ENCODE results near the gene DNAH17.

DNAH17 gene

GRCh38 chr17:78401891-78402290, 175.3 kb downstream of the DNAH17 start:
- DNase-seq (ENCODE audit: low read depth) = no peak
- TF ChIP-seq, protein P1, sequence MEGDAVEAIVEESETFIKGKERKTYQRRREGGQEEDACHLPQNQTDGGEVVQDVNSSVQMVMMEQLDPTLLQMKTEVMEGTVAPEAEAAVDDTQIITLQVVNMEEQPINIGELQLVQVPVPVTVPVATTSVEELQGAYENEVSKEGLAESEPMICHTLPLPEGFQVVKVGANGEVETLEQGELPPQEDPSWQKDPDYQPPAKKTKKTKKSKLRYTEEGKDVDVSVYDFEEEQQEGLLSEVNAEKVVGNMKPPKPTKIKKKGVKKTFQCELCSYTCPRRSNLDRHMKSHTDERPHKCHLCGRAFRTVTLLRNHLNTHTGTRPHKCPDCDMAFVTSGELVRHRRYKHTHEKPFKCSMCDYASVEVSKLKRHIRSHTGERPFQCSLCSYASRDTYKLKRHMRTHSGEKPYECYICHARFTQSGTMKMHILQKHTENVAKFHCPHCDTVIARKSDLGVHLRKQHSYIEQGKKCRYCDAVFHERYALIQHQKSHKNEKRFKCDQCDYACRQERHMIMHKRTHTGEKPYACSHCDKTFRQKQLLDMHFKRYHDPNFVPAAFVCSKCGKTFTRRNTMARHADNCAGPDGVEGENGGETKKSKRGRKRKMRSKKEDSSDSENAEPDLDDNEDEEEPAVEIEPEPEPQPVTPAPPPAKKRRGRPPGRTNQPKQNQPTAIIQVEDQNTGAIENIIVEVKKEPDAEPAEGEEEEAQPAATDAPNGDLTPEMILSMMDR (IDR thresholded peaks at IDR 0.05; ENCODE audit: control insufficient read depth, extremely low read depth, insufficient read depth) = no peak

GRCh38 chr17:78401246-78401645, 175.9 kb downstream of the DNAH17 start:
- TF ChIP-seq, protein P1 (IDR thresholded peaks at IDR 0.05; ENCODE audit: control insufficient read depth, extremely low read depth, insufficient read depth) = no peak
- H3K4me3 ChIP-seq (ENCODE audit: low read depth, low read length) = no peak overlapping the region
- no peak for DNase-seq (ENCODE audit: low read depth)

More at GRCh38 chr17:78401891-78402290, 175.3 kb downstream of the DNAH17 start:
- H3K4me3 ChIP-seq (ENCODE audit: low read depth, low read length) = no peak overlapping the region

- DNase-seq (ENCODE audit: low read depth) = no peak
- H3K4me3 ChIP-seq (ENCODE audit: low read depth, low read length) = no peak overlapping the region
- TF ChIP-seq, protein P1 (IDR thresholded peaks at IDR 0.05; ENCODE audit: control insufficient read depth, extremely low read depth, insufficient read depth) = no peak
These were observed 176.5 kb downstream of the DNAH17 start for GRCh38 chr17:78400581-78401240.

GRCh38 chr17:78399693-78400144, 177.5 kb downstream of the DNAH17 start:
- no peak for DNase-seq (ENCODE audit: low read depth)
- no peak overlapping the region for H3K4me3 ChIP-seq (ENCODE audit: low read depth, low read length)
- TF ChIP-seq, protein P1 (IDR thresholded peaks at IDR 0.05; ENCODE audit: control insufficient read depth, extremely low read depth, insufficient read depth) = no peak

- DNase-seq (ENCODE audit: low read depth) = no peak
- no peak overlapping the region for H3K4me3 ChIP-seq (ENCODE audit: low read depth, low read length)
- TF ChIP-seq, protein P1 (IDR thresholded peaks at IDR 0.05; ENCODE audit: control insufficient read depth, extremely low read depth, insufficient read depth) = no peak
These were observed 178.0 kb downstream of the DNAH17 start for GRCh38 chr17:78399028-78399692.

DNA sequence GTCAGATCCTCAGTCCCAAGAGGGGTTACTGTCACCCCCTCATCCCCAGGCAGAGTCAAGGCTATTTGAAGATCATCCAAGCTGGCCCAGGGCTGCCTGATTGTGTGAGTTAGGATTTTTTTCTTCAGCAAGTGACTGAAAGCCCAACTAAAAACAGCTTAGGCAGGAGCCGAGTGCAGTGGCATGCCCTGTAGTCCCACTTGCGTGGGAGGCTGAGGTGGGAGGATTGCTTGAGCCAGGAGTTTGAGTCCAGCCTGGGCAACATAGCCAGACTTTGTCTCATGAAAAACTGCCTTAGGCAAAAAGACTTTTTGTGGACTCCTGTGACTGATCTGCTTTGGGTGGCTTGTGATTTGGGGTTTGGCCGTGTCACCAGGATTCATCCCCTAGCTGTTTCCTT, 178.8 kb downstream of the DNAH17 start:
- TF ChIP-seq, protein P1 (IDR thresholded peaks at IDR 0.05; ENCODE audit: control insufficient read depth, extremely low read depth, insufficient read depth) = no peak

More for the DNA sequence above, 178.8 kb downstream of the DNAH17 start:
- no peak overlapping the region for H3K4me3 ChIP-seq (ENCODE audit: low read depth, low read length)
- DNase-seq (ENCODE audit: low read depth) = no peak

Measured in LNCaP clone FGC (cell line).